GM12873 (cell line): Measurements from ENCODE around the gene SGK1.

Source experiments
- CTCF ChIP-seq: IDR thresholded peaks from 2 replicates; pipeline ENCODE4 v1.5.1; 2012; ENCODE audit warnings: low read depth, mild to moderate bottlenecking, moderate library complexity, low read length, control low read depth; ENCODE audit not compliant: insufficient read depth; ENCODE audit errors: missing control alignments

The SGK1 gene

GRCh38 chr6:134196568-134197193 lies 121.2 kb downstream of the SGK1 start:
- TF ChIP-seq CTCF: no peak

GRCh38 chr6:134195985-134196384 lies 121.9 kb downstream of the SGK1 start:
- no peak for TF ChIP-seq CTCF

- TF ChIP-seq CTCF: no peak
Measured at GRCh38 chr6:134195164-134195906, 122.6 kb downstream of the SGK1 start.

- TF ChIP-seq CTCF: no peak
Measured at GRCh38 chr6:134193536-134194498, 124.1 kb downstream of the SGK1 start.

- TF ChIP-seq CTCF: no peak
Measured at GRCh38 chr6:134190883-134191282, 127.0 kb downstream of the SGK1 start.

GRCh38 chr6:134187751-134188150 lies 130.2 kb downstream of the SGK1 start:
- TF ChIP-seq CTCF: no peak

- no peak for TF ChIP-seq CTCF
Measured at GRCh38 chr6:134187154-134187553, 130.8 kb downstream of the SGK1 start.
